ENCODE measurements around the gene BBS2.

The BBS2 gene

GRCh38 chr16:56447286-56447685, 72.5 kb downstream of the BBS2 start:
- peaks cover 11% of the 10 kb centered on the region for H3K36me3 ChIP-seq (ENCODE audit: insufficient read depth, low read length)
- no peak for DNase-seq (ENCODE audit: low read depth, low spot score)
- TF ChIP-seq EZH2 (IDR thresholded peaks at IDR 0.05) = no peak
- no peak for TF ChIP-seq FOXP2 (optimal IDR thresholded peaks at IDR 0.05; ENCODE audit: control extremely low read depth, extremely low read length, insufficient read depth)
- H3K9ac ChIP-seq (ENCODE audit: insufficient read length) = no peak overlapping the region
- H3K27ac ChIP-seq = no peak overlapping the region
- no peak overlapping the region for H3K4me3 ChIP-seq
- H3K9me3 ChIP-seq (ENCODE audit: low read depth, low read length) = no peaks in the 10 kb centered on the region

GRCh38 chr16:56438038-56438437, 81.8 kb downstream of the BBS2 start:
- DNase-seq (ENCODE audit: low read depth, low spot score) = no peak
- Histone ChIP-seq H3K36me3 (ENCODE audit: insufficient read depth, low read length) (peaks cover 18% of the 10 kb centered on the region; the same call in 1 of the 2 replicates), H3K27ac (no peak overlapping the region), H3K9me3 (ENCODE audit: low read depth, low read length) (no peaks in the 10 kb centered on the region), H3K4me3 (no peak overlapping the region), H3K9ac (ENCODE audit: insufficient read length) (no peak overlapping the region)
- no peak for TF ChIP-seq EZH2 (IDR thresholded peaks at IDR 0.05)
- TF ChIP-seq FOXP2 (optimal IDR thresholded peaks at IDR 0.05; ENCODE audit: control extremely low read depth, extremely low read length, insufficient read depth) = no peak
- no peak for TF ChIP-seq POLR2AphosphoS5 (IDR thresholded peaks at IDR 0.05; ENCODE audit: borderline replicate concordance, low read depth, low read length)

- Histone ChIP-seq H3K9me3 (ENCODE audit: low read depth, low read length) (no peaks in the 10 kb centered on the region), H3K27ac (no peak overlapping the region), H3K36me3 (ENCODE audit: insufficient read depth, low read length) (peaks cover 20% of the 10 kb centered on the region; the same call in 1 of the 2 replicates), H3K4me3 (no peak overlapping the region), H3K9ac (ENCODE audit: insufficient read length) (no peak overlapping the region)
- no peak for DNase-seq (ENCODE audit: low read depth, low spot score)
- no peak for TF ChIP-seq FOXP2 (optimal IDR thresholded peaks at IDR 0.05; ENCODE audit: control extremely low read depth, extremely low read length, insufficient read depth)
- no peak for TF ChIP-seq POLR2AphosphoS5 (IDR thresholded peaks at IDR 0.05; ENCODE audit: borderline replicate concordance, low read depth, low read length)
- no peak for TF ChIP-seq EZH2 (IDR thresholded peaks at IDR 0.05)
Observed at GRCh38 chr16:56436258-56436657, 83.6 kb downstream of the BBS2 start.

Measured in SK-N-MC (cell line).